Erythroblast (primary cell): ENCODE results near the gene CDC25A.

Source experiments
- GATA1 ChIP-seq: IDR thresholded peaks from 2 replicates; pipeline ENCODE4 v1.6.1; 2011; ENCODE audit warnings: low read depth, mild to moderate bottlenecking, control low read depth, low read length, moderate library complexity
- POLR2A ChIP-seq: IDR thresholded peaks from 2 replicates; pipeline ENCODE4 v1.6.1; 2011; ENCODE audit warnings: mild to moderate bottlenecking, low read length

DNA sequence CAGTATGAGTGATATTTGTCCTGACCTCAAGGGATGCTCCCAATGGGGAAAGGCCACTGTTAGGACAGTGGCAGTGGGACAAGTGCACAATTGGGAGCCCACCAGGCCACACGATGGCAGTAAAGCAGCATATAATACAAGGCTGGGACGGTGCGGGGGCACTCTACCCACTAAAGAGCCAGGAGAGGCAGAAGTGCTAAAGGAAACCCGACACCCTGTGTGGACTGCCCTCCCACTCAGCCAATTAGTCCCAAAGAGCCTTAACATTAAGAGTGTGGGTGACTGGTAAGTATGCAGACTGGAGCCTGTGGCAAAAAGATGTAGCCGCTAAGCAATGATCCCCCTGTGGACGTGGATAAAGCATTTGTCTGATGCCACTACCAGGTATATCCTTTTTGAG is 44.5 kb upstream of the CDC25A start:
- no peak for TF ChIP-seq POLR2A
- no peak for TF ChIP-seq GATA1
